Vagina (tissue), 2 donors: ENCODE results near the gene SYNCRIP. TPM values are rescaled to one million over a fixed set of nuclear protein-coding genes. Genes with fewer than 3 reads are reported as not detected.

Source experiments
- DNase-seq, 2 donors: peaks; one replicate each; pipeline ENCODE4 v3.0.0-alpha.2; 2017; ENCODE audit errors: extremely low spot score in 2 of 2
- H3K27ac ChIP-seq: fragments of 200-600 bp; sonication (generic); one replicate; pipeline ENCODE4 v1.5.1; 2019
- H3K27me3 ChIP-seq: fragments of 200-600 bp; sonication (generic); one replicate; pipeline ENCODE4 v1.5.1; 2019
- H3K36me3 ChIP-seq, 2 donors: fragments of 200-600 bp; sonication (generic); one replicate each; pipeline ENCODE4 v1.5.1; 2017 to 2019
- H3K4me1 ChIP-seq: fragments of 200-600 bp; sonication (generic); one replicate; pipeline ENCODE4 v1.5.1; 2019
- H3K4me3 ChIP-seq, 2 donors: fragments of 200-600 bp; sonication (generic); 1 replicate in 1 of 2; 2 replicates in 1 of 2; pipeline ENCODE4 v1.5.1; 2016 to 2019
- H3K9me3 ChIP-seq: fragments of 200-600 bp; sonication (generic); one replicate; pipeline ENCODE4 v1.5.1; 2019
- POLR2A ChIP-seq, 2 donors: fragments of 450-650 bp; IDR thresholded peaks; one replicate each; pipeline ENCODE4 v1.6.1; 2017; ENCODE audit warnings: antibody characterized with exemption in 2 of 2, mild to moderate bottlenecking in 2 of 2, moderate library complexity in 2 of 2
- POLR2AphosphoS5 ChIP-seq, 2 donors: sonication (generic); formaldehyde crosslinking; IDR thresholded peaks; one replicate each; pipeline ENCODE4 v1.9.0; 2017; ENCODE audit warnings: antibody characterized with exemption in 2 of 2, mild to moderate bottlenecking in 2 of 2, low read depth in 1 of 2; ENCODE audit not compliant: insufficient read depth in 1 of 2
- intact Hi-C: fragments of 100-400 bp; cut with DNase I; formaldehyde crosslinking; loops from one replicate; pipeline ENCODE4 v1.15.1; 2023
- total RNA-seq: library from RNA; depleted of rRNA; stranded (reverse); fragments of >200 nt; gene quantifications from one replicate; pipeline ENCODE4 v1.2.3, GENCODE V29; 2016
- TF ChIP-seq, protein P1 (sequence below), 3 experiments: fragments of 450-650 bp in 2 of 3; fragments of 200-600 bp in 1 of 3; sonication (generic) in 1 of 3; IDR thresholded peaks; one replicate each; pipeline ENCODE4 v1.5.1; 2017 to 2019; ENCODE audit warnings: antibody characterized with exemption in 3 of 3, mild to moderate bottlenecking in 2 of 3, moderate library complexity in 2 of 3

SYNCRIP gene
- total RNA-seq, 1 donor from 2014 or later, result 60.9 TPM

- H3K27me3 ChIP-seq, result no peaks in the 10 kb centered on the region
- H3K4me3 ChIP-seq, result no peak overlapping the region
- peaks cover 0 to 77% of the 10 kb centered on the region in 2 donors for H3K36me3 ChIP-seq
- intact Hi-C loops, result no loop called here
- H3K4me1 ChIP-seq, result peaks cover 10% of the 10 kb centered on the region
- no peaks in the 10 kb centered on the region for H3K9me3 ChIP-seq
- DNase-seq, result no peak
- no peak for TF ChIP-seq POLR2AphosphoS5 (IDR thresholded peaks at IDR 0.05; ENCODE audit: insufficient read depth in 1 of 2, low read depth in 1 of 2)
- TF ChIP-seq POLR2A (IDR thresholded peaks at IDR 0.05), result no peak
- TF ChIP-seq, protein P1, sequence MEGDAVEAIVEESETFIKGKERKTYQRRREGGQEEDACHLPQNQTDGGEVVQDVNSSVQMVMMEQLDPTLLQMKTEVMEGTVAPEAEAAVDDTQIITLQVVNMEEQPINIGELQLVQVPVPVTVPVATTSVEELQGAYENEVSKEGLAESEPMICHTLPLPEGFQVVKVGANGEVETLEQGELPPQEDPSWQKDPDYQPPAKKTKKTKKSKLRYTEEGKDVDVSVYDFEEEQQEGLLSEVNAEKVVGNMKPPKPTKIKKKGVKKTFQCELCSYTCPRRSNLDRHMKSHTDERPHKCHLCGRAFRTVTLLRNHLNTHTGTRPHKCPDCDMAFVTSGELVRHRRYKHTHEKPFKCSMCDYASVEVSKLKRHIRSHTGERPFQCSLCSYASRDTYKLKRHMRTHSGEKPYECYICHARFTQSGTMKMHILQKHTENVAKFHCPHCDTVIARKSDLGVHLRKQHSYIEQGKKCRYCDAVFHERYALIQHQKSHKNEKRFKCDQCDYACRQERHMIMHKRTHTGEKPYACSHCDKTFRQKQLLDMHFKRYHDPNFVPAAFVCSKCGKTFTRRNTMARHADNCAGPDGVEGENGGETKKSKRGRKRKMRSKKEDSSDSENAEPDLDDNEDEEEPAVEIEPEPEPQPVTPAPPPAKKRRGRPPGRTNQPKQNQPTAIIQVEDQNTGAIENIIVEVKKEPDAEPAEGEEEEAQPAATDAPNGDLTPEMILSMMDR (IDR thresholded peaks at IDR 0.05), result no peak
- no peak overlapping the region for H3K27ac ChIP-seq
These were observed 27.9 kb downstream of the SYNCRIP start for GRCh38 chr6:85614780-85615179.

GRCh38 chr6:85612690-85613474 lies 29.8 kb downstream of the SYNCRIP start:
- TF ChIP-seq POLR2AphosphoS5 (IDR thresholded peaks at IDR 0.05; ENCODE audit: insufficient read depth in 1 of 2, low read depth in 1 of 2), result no peak
- H3K27me3 ChIP-seq, result no peaks in the 10 kb centered on the region
- DNase-seq, result no peak
- H3K9me3 ChIP-seq, result no peaks in the 10 kb centered on the region
- H3K4me3 ChIP-seq, result no peak overlapping the region
- intact Hi-C loops, result no loop called here
- peaks cover 0 to 67% of the 10 kb centered on the region in 2 donors for H3K36me3 ChIP-seq
- H3K27ac ChIP-seq, result no peak overlapping the region
- H3K4me1 ChIP-seq, result peaks cover 10% of the 10 kb centered on the region

- Histone ChIP-seq H3K27ac (no peak overlapping the region), H3K4me3 (no peak overlapping the region), H3K9me3 (no peaks in the 10 kb centered on the region), H3K4me1 (peaks cover 10% of the 10 kb centered on the region), H3K36me3 (peaks cover 0 to 53% of the 10 kb centered on the region in 2 donors), H3K27me3 (no peaks in the 10 kb centered on the region)
- no peak for TF ChIP-seq POLR2A (IDR thresholded peaks at IDR 0.05)
- TF ChIP-seq POLR2AphosphoS5 (IDR thresholded peaks at IDR 0.05; ENCODE audit: insufficient read depth in 1 of 2, low read depth in 1 of 2), result no peak
- TF ChIP-seq, protein P1 (IDR thresholded peaks at IDR 0.05), result no peak
- intact Hi-C loops, result no loop called here
- no peak for DNase-seq
These were observed 32.3 kb downstream of the SYNCRIP start for GRCh38 chr6:85610182-85610895.

GRCh38 chr6:85602100-85602499 lies 40.6 kb downstream of the SYNCRIP start:
- Histone ChIP-seq H3K4me1 (no peaks in the 10 kb centered on the region), H3K27me3 (no peaks in the 10 kb centered on the region), H3K27ac (no peak overlapping the region), H3K36me3 (peaks cover 0 to 4% of the 10 kb centered on the region in 2 donors), H3K9me3 (no peaks in the 10 kb centered on the region), H3K4me3 (no peak overlapping the region)
- intact Hi-C loops, result no loop called here
- no peak for DNase-seq
- TF ChIP-seq, protein P1 (IDR thresholded peaks at IDR 0.05), result no peak
- TF ChIP-seq POLR2A (IDR thresholded peaks at IDR 0.05), result no peak
- TF ChIP-seq POLR2AphosphoS5 (IDR thresholded peaks at IDR 0.05; ENCODE audit: insufficient read depth in 1 of 2, low read depth in 1 of 2), result no peak

- no peak for TF ChIP-seq POLR2A (IDR thresholded peaks at IDR 0.05)
- TF ChIP-seq, protein P1 (IDR thresholded peaks at IDR 0.05), result no peak
- TF ChIP-seq POLR2AphosphoS5 (IDR thresholded peaks at IDR 0.05; ENCODE audit: insufficient read depth in 1 of 2, low read depth in 1 of 2), result no peak
These were observed 41.9 kb downstream of the SYNCRIP start for GRCh38 chr6:85600713-85601313.

More at GRCh38 chr6:85600713-85601313, 41.9 kb downstream of the SYNCRIP start:
- Histone ChIP-seq H3K27ac (no peak overlapping the region), H3K9me3 (no peaks in the 10 kb centered on the region), H3K4me3 (no peak overlapping the region), H3K27me3 (no peaks in the 10 kb centered on the region), H3K4me1 (no peaks in the 10 kb centered on the region), H3K36me3 (no peaks in the 10 kb centered on the region)
- DNase-seq, result no peak
- intact Hi-C loops, result loop anchor here (2.0 kb wide), 1 partner anchor 78 kb away; no protein-coding TSS in a partner anchor
